Stimulated activated CD8-positive, alpha-beta memory T cell treated with anti-CD3 and anti-CD28 coated beads, Interleukin-4, amount 100 ng/mL, for 48 hours (primary cell): Measurements from ENCODE around the gene CPB2.
A peak's percentile ranks its signal among the peaks of the same experiment; 100 is the strongest.

Experiments
- DNase-seq: peaks from one replicate; pipeline ENCODE4 v3.0.0-alpha.2; 2020

CPB2 gene

DNA sequence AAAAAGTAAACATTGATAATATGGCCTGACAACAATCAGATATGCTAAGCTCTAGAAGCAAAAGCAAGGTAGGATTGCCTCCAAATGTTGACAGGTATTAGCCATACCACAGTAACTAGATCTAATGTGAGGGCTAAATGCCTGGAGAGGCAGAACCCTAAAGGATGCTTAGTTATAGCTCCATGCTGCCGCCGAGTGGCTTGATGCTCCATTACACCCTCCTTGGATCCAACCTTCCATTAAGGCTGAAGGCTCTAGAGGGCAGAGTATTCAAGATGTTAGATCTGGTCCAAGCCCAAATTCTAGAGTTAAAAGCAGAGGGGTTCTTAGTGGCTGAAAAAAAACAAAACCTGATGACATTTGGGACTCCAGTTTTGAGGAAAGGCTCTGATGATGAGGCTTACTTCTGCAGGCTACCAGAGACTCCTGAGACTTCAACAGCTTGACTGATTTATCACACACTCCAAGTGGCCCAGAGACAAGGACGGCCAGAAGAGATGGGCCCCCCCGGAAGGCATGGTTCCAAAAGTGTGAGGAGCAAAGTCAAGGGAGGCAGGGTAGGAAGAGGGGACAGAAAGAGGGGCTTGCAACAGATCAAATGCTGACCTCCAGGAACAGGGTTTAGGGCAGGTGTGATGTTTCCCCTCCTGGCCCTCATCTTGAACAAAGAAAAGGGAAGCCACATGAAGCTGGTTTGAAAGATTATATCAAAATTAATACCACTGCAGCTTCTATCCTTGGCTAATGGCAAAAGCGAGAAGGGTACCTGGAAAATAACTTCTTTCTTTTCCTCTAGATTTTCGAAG, 21.9 kb upstream of the CPB2 start:
- peak; percentile 77 for DNase-seq

DNA sequence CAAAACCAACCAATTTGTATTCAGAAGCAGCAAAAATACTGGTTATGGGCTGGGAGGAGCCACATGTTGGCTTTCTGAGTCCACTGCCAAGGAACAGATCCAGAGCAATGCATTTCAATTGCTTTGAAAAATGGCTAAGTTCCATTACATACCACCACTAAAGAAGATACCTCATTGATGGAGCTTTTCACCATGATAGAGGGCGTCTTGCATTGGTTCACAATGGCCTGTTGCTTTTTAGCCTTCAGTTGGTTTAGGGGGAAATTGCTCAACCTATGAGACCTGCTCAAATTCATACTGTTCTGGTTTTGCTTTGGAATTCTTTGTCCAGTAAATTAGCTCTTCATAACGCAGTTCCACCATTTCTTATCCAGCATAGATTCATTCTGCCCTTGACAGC, 21.2 kb upstream of the CPB2 start:
- no peak for DNase-seq

DNA sequence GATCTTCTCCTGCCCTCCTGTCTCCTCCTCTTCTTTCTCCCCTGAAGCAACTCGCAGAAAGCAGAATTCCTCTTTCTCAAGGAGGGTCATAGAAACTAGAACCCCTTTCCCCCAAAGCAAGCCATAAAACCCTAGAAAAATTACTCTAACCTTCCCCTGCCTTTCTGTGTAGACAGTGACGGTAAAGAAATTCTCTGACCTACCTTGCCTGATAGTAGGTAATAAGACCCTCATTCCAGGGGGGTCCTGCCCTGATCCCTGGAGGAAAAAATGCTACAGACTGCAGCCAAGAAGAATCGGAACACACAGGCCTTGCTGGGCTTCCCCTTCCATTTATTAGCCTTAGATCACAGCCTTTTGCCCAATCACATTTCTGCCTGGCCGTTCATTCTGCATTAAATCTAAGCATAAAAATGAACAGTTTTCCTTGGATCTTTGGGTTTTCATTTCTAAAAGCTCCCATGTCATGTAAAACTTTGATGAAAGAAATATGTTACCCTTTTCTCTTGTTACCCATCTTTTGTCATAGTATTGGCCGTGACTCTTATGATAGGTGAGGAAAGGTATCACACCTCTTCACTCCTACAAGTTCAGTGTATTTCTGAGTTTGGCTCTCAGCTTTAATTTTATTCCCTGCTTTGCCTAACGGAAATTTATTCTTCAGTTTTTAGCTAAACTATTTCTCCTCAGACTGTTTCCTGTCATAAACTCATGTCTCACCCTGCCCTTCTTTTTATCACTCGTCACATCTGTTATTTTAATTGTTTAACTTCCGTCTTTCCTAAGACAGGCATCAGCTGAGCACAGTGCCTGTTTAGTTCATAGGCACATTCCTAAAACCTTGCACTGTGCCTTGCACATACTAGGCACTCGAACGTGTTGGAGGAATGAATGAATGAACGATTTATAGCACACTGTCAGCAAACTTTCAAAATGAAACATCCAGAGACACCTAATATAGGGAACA, 20.4 kb upstream of the CPB2 start:
- DNase-seq, result no peak

DNA sequence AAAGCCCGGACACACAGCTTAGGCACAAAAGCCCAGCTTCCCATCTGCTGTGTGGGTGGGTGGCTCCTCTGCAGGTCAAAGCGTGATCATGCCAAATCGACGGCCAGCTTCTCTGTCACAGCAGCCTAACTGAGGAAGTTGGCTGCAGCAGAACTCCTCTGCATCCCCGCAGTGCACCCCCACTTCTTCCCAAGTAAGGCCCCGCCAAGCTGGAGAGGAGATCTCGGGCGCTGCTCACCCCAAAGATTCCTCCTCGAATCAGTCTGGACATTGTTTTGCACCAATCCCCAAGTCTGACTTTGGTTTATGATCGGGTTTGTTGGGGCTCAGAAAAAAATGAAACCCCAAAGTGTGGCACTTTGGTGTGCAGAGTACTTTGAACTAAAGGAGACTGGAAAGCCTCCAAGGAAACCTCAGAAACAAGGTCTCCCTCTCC, 19.7 kb upstream of the CPB2 start:
- peak; percentile 51 for DNase-seq

DNA sequence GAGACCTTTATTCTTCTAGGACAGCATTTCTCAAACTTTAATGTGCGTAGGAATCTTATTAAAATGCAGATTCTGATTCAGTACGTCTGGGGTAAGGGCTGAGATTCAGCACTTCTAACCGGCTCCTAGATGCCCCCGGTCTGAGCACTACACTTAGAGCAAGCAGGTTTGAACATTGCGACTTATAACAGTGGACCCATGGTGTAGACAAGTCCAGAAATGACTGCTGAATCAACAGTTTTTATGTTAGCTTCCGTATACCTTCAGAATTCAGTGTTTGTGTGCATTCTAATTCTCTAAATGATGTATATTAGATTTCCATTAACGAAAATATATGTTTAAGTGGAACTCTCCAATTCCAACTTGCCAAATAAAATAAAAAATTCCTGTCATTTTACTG, 17.5 kb upstream of the CPB2 start:
- DNase-seq, result no peak

DNA sequence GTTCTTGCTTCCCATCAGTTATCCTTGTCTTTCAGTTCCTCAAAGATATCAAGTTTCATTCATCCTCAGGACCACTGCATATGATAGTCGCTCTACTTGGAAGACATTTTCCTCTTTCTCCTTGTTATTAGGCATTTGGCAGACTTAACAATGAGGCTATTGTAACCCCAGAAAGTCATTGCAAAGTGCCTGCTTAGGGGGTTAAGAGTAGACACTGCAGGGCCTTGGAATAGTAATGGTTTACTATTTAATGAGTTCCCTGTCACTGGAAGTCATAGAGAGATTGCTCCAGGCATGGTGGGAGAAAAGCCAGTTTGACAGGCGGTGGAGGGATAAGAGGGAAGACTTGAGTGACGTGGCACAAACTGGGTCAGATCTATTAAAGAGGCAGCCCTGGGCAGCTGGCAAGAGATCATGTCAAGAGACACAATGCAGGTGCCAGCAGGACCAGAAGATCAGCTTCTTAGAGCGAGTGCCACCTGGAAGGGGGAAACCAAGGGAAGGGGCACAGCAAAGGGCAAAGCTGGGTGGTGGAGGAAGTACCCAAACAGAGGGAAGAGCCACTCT, 16.8 kb upstream of the CPB2 start:
- no peak for DNase-seq

DNA sequence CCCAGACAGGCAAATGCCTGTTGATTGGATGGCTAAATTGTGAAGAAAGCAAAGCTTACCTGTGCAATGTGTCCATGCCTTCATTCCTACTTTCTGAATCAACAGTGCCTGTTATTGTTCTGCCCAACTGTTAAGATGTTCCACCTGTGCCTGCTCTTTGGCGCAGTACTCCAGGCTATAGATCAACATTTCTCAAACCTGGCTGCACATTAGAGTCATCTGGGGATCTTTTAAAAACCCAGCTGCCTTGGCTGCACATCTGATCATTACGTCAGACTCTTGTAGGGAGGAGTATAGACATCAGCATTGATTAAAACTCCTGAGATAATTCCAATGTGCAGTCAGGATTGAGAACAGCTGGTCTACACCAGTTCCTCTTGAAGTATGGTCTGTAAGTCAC, 16.2 kb upstream of the CPB2 start:
- DNase-seq, result no peak

DNA sequence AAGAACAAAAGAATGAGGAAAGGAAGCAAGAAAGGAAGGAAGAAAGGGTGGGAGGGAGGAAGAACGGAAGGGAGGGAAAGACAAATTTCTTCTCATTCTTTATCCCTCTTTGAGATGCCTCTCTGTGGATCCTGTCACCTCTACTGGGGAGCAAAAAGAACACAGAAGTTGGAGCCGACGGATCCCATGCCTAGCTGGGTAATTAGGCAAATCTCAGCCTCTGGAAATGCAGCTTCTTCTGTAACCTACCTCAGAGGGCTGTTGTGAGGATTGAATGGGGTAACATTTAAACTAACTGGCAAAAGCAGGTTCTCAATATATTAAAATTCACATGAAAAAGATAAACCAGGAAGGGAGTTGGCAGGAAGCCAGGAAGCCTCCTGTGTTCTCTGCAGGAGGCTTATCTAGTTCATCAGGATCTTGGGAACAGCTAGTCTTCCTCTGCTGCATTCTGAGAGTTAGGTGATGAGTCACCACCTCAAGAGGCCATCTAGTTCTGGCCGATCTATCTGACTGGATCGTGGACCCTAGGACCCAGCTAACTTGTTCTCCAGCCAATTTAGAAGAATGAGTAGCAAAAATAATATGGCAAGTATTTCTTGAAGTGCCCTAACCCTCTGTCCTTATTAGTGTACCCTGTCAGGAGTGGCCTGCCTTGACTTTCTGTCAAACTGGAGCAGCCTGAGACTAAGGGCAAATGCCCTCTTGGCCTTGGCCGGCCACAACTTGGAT, 15.2 kb upstream of the CPB2 start:
- DNase-seq, result no peak

DNA sequence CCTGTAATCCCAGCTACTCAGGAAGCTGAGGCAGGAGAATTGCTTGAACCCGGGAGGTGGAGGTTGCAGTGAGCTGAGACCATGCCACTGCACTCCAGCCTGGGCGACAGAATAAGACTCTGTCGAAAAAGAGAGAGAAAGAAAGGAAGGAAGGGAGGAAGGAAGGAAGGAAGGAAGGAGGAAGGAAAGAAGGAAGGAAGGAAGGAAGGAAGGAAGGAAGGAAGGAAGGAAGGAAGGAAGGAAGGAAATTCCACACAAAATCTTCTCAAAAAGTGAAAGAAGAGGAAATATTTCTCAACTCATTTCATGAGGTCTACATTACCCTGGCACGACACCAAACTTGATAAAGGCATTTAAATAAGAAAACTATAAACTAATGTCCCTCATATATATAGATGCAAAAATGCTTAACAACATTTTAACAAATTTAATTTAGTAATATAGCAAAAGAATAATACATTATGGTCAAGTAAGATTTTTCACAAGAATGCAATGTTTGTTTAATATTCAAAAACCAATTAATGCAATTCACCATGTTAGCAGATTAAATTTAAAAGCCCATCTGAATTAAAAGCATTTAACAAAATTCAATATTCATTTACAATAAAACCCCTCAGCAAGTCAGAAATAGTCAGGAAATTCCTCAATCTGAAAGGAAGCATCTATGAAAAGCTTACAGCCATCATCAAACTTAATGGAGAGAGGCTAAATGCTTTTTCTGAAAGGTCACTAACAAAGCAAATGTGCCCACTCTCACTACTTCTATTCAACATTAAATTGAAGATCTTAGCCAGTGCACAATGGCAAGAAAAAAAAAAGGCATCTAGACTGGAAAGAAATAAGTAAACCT, 12.0 kb upstream of the CPB2 start:
- DNase-seq, result no peak

DNA sequence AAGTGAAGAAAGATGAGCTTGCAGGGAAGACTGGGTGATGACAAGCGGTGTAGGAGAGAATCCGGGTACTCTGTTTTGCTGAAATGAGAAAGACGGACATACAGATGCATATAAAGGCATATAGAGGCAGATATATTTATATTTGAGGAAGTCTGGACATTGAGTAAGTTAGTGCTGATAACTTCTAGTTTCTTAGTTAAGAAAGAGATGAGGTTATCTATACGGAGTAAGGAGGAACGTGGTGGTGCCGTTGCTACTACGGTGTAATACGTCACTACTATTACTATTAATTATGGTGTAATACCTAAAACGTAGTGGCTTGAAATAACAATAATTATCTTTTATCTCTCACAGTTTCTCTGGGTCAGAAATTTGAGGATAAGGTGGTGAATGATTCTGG, 9.8 kb upstream of the CPB2 start:
- no peak for DNase-seq

DNA sequence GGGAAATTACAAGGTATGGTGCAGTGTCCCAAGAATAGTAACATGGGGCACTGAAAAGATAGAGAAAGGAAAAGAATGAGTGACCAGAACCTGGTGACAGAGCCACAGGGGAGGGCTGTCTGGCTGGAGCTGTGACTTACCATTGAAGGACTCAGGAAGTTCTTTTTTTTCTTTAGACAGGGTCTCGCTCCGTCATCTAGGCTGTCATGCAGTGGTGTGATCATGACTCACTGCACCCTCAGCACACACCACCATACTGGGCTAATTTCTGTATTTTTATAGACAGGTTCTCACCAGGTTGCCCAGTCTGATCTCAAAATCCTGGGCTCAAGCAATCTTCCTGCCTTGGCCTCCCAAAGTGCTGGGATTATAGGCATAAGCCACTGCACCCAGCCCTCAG, 8.8 kb upstream of the CPB2 start:
- DNase-seq, result no peak

DNA sequence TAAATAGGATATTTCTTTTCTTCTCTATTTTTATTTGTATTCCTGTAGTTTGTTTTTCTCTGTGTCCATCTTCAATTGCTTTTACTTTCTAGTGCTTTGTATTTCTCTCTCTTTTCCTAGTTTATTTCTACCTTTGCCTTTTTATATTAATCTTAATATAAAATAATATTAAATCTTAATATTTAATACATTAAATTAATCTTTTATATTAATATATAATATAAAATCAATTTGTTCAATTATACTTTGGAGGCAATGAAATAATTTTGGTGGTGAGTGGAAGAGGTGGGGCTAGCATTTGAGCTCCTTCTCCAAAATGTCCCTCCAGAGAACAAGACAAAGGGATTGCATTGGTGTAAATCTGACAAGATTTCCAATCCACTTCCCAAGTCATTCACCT, 6.3 kb upstream of the CPB2 start:
- no peak for DNase-seq

DNA sequence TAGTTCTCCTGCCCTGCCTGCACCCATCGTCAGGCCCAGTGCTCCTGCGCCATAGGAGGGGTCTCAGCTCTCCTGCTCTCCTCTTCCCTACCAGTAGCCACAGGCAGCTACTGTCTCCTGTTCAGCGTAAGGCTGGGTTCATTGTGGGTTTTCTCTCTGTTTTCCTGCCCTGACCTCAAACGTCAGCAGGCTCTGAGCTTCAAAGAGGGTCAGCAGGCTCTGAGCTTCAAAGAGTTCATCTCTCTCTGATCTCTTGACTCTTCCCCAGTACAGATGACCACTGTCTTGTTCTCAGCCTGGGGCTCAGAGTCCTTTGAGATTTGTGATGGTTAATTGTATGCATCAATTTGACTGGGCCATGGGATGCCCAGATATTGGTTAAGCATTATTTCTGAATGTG, 4.6 kb upstream of the CPB2 start:
- DNase-seq, result no peak

DNA sequence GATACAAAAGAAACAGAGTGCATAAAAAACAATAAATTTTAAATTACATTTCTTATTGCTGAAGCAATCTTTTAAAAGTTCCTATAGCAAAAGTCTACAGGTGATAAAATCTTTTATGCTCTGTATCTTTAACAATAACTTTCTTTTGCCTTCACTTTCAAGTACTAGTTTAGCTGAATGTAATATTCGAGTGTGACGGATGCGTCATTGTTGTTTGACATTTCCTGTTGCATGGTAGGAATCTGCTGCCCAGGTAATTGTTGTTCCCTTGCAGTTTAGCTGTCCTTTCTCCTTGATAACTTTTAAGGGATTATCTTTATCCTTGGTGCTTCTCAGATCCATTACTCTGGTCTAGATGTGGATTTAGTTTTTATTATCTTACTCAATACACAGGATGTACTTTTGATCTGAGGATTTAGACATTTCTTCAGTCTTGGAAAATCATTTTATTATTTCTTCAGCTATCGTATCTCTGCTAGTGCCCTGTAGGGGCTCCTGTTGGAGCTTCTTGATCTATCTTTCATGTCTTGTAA, 2.1 kb upstream of the CPB2 start:
- DNase-seq, result no peak

DNA sequence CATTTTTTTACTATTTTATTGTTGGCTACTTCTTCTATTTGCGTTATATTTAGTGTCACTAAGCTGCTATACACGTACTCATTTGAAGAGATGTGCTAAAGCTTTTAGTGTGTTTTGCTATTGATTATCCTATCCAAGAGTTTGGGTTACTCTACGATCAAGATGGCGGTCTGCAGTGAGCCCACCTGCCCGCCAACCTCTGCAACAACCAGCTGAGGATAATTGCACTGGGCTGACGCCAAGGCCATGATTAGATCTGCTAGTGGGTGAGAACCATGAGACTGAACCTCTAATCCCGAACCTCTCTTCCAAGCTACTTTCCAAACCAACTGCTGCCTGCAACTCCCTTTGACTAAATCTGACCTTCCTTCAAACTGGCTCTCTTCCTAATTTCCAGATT, 1.8 kb downstream of the CPB2 start:
- no peak for DNase-seq

DNA sequence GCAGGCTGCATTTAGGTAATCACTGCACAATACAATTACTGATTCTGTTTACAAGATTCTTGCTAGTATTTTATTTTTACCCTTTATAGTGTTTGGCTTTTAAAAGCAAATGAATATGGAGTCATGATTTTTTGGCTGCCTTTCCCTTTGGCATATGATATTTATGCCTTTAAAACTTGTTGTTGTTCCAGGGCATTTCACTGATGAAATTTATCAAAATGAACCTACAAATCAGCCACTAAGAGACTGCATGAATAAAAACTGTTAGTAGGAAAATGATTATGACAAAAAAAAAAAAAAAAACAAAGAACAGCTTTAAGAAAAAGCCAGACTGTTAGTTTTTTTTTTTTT, 2.6 kb downstream of the CPB2 start:
- DNase-seq, result no peak

DNA sequence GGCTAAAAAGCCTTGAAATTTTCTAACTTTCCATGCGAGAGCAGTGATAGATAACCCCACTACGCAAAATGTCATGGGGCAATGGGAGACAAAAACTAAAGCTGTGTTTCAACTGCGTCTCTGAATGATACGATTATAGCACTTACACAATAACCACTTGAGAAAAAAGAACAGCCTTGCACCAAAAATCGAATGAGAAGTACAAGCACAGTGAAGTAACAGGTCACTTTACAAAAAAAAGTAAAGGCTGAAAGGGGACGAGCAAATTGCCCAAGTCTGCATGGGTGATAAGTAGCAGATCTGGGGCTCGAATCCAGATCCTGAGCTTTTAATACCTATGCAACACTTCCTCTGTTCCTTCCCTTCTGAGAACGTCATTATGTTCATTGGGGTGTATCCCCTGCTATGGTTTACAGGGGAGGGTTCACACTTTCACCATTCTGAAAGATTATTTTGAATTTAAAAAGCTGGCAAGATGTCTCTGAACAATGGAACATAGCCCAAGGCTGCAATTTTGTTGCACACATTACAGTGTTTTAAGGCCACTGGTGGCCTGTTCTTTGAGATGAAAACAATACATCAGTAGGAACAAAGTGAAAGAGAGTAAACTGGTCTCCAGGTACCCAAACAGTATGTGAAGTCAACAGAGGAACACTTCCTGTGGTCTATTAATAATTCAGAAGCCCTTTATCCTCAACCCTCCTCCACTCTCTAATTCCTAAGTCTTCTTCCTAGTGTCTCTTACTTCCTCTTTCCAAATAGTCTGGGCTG, 3.2 kb downstream of the CPB2 start:
- DNase-seq, result no peak

DNA sequence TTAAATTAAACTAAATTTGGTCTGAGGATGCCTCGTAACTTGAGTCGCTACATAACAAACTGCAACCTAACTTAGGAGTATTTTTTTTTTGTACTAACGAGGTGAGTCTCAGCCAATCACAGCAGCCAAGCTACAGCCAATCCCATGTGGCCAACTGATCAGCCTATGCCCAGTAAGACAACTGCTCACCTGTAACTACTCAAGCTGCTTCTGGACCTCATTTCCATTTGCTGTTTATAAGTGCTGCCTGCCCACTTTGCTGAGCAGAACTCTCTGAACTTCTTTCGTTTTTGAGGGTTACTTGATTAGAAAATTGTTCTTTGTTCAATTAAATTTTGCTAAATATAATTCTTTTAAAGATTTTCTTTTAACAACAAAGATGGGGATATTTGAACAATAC, 3.8 kb downstream of the CPB2 start:
- DNase-seq, result no peak

DNA sequence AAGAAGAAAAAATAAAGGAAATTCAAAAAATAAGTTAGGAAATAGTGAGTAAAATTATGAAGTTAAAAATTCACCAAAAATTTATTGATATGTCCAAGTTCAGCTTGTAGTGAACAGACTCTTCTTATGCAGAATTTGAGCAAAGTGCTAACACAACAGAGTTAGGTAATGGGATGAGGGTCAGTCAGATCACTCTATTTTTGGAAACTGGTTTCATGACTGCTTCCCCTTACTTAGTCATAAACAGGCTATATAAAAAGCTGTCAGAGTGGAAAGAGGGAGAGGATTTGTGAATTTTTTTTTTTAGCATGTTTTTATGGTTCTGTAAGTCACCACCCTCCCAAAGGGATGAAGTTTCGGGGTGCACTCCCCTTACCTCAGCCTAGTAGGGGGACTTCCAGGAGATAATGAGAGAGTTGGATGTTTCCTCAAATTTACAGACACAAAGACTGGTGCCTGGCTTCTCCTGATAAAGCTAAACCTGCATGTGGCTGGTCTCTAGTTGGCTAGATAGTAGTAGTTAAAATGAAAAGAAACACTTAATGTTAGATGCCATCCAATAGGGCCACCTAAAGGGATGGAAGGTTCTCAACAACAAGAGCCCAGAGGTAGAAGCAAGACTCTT, 4.5 kb downstream of the CPB2 start:
- DNase-seq, result no peak

DNA sequence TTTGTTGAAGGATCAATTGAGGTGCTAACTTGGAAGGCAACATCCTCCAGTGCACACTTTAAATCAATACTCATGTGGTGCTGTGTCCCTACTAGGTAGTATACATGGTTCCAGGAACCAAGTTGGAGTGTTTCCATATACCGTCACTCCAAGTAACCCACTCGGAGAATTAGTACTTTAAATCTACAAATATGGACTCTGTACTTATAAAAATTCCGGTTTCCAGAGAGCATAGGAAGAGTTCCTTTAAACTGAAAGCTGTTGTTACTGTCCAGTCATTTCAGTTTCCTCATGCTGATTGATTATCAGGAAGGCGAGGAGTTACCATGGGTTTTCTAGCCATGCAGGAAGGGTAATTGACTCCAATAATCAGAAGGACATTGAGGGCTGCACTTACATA, 7.2 kb downstream of the CPB2 start:
- DNase-seq, result no peak

DNA sequence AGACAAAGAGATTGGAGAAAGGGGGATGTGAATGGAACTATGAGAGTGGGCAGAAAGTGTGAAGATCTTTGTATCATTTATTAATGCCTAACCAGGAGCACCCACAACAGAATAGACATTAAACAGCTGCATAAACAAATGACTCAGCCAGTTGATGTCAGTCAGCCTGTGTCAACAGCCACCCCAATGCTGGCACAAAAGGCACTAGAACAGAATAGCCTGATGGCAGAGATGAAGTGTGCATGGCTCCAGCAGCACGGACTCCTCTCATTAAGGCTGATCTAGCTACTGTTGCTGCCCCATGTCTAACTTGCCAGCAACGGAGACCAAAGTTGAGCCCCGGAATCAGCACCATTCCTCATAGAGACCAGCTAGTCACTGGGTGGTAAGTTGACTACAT, 7.8 kb downstream of the CPB2 start:
- DNase-seq, result no peak
